Measurements from ENCODE around the gene SOD3.

- no peak for TF ChIP-seq OVOL2 (CRISPR knock-in tag; IDR thresholded peaks at IDR 0.05; ENCODE audit: borderline replicate concordance)
- no peak for TF ChIP-seq CTCF (IDR thresholded peaks at IDR 0.05)
- TF ChIP-seq, protein P1, sequence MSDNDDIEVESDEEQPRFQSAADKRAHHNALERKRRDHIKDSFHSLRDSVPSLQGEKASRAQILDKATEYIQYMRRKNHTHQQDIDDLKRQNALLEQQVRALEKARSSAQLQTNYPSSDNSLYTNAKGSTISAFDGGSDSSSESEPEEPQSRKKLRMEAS (CRISPR knock-in tag; IDR thresholded peaks at IDR 0.05): no peak
- no peak for TF ChIP-seq SP1 (CRISPR knock-in tag; conservative IDR thresholded peaks at IDR 0.05)
- TF ChIP-seq JUN (CRISPR knock-in tag; IDR thresholded peaks at IDR 0.05): no peak
Measured at GRCh38 chr4:24801136-24801855, 5.9 kb downstream of the SOD3 start.
